HL-60 (cell line): Measurements from ENCODE around the gene ALX3.

Source experiments
- GABPA ChIP-seq: IDR thresholded peaks from 2 replicates; pipeline ENCODE4 v1.6.1; 2012; ENCODE audit warnings: low read depth
- POLR2AphosphoS5 ChIP-seq: IDR thresholded peaks from 2 replicates; pipeline ENCODE4 v1.6.1; 2012; ENCODE audit warnings: low read depth
- SPI1 ChIP-seq: IDR thresholded peaks from 2 replicates; pipeline ENCODE4 v1.6.1; 2012; ENCODE audit warnings: low read depth, mild to moderate bottlenecking, borderline replicate concordance
- TF ChIP-seq, protein P1 (sequence below): IDR thresholded peaks from one replicate; pipeline ENCODE4 v1.5.1; 2011; ENCODE audit warnings: low read length, control low read depth, inconsistent platforms; ENCODE audit not compliant: insufficient read depth
- TF ChIP-seq, protein P2 (sequence below): IDR thresholded peaks from 2 replicates; pipeline ENCODE4 v1.6.1; 2012; ENCODE audit warnings: low read depth; ENCODE audit not compliant: insufficient replicate concordance

DNA sequence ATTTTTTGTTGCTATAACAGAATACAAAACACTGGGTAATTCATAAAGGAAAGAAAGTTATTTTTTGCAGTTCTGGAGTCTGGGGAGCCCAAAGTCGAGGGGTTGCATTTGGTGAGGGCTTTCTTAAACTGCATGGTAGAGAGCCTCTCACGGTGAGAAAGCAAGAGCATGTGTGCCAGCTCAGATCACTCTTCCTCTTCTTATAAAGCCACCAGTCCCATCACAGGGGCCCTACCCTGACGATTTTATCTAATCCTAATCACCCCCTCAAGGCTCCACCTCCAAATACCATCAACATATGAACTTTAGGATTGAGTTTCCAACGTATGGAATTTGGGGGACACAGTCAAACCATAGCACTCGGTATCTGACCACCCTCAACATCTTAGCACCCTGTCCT is 37.1 kb downstream of the ALX3 start:
- TF ChIP-seq, protein P1, sequence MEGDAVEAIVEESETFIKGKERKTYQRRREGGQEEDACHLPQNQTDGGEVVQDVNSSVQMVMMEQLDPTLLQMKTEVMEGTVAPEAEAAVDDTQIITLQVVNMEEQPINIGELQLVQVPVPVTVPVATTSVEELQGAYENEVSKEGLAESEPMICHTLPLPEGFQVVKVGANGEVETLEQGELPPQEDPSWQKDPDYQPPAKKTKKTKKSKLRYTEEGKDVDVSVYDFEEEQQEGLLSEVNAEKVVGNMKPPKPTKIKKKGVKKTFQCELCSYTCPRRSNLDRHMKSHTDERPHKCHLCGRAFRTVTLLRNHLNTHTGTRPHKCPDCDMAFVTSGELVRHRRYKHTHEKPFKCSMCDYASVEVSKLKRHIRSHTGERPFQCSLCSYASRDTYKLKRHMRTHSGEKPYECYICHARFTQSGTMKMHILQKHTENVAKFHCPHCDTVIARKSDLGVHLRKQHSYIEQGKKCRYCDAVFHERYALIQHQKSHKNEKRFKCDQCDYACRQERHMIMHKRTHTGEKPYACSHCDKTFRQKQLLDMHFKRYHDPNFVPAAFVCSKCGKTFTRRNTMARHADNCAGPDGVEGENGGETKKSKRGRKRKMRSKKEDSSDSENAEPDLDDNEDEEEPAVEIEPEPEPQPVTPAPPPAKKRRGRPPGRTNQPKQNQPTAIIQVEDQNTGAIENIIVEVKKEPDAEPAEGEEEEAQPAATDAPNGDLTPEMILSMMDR: no peak
- TF ChIP-seq, protein P2, sequence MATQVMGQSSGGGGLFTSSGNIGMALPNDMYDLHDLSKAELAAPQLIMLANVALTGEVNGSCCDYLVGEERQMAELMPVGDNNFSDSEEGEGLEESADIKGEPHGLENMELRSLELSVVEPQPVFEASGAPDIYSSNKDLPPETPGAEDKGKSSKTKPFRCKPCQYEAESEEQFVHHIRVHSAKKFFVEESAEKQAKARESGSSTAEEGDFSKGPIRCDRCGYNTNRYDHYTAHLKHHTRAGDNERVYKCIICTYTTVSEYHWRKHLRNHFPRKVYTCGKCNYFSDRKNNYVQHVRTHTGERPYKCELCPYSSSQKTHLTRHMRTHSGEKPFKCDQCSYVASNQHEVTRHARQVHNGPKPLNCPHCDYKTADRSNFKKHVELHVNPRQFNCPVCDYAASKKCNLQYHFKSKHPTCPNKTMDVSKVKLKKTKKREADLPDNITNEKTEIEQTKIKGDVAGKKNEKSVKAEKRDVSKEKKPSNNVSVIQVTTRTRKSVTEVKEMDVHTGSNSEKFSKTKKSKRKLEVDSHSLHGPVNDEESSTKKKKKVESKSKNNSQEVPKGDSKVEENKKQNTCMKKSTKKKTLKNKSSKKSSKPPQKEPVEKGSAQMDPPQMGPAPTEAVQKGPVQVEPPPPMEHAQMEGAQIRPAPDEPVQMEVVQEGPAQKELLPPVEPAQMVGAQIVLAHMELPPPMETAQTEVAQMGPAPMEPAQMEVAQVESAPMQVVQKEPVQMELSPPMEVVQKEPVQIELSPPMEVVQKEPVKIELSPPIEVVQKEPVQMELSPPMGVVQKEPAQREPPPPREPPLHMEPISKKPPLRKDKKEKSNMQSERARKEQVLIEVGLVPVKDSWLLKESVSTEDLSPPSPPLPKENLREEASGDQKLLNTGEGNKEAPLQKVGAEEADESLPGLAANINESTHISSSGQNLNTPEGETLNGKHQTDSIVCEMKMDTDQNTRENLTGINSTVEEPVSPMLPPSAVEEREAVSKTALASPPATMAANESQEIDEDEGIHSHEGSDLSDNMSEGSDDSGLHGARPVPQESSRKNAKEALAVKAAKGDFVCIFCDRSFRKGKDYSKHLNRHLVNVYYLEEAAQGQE: no peak
- no peak for TF ChIP-seq POLR2AphosphoS5
- TF ChIP-seq GABPA: no peak
- TF ChIP-seq SPI1: peak; percentile 5; the same call in 1 of the 2 replicates
